Retinal pigment epithelial cell (primary cell): ENCODE results near the gene EML1.

Source experiments
- DNase-seq: peaks from one replicate; pipeline ENCODE4 v3.0.0-alpha.2; 2010; ENCODE audit warnings: low read depth
- H3K4me3 ChIP-seq: 2 replicates; pipeline ENCODE4 v1.5.1; 2011; ENCODE audit warnings: mild to moderate bottlenecking, low read length, control low read depth, moderate library complexity
- CTCF ChIP-seq: conservative IDR thresholded peaks from 2 replicates; pipeline ENCODE4 v1.5.1; 2011; ENCODE audit warnings: low read depth, low read length, control low read depth, inconsistent platforms

The EML1 gene

GRCh38 chr14:99800781-99801180 lies 7.6 kb downstream of the EML1 start:
- TF ChIP-seq CTCF: no peak
- DNase-seq: no peak
- no peak overlapping the region for H3K4me3 ChIP-seq

GRCh38 chr14:99802301-99803105 lies 9.3 kb downstream of the EML1 start:
- H3K4me3 ChIP-seq: no peak overlapping the region
- DNase-seq: no peak
- no peak for TF ChIP-seq CTCF

- no peak for TF ChIP-seq CTCF
- H3K4me3 ChIP-seq: no peak overlapping the region
- no peak for DNase-seq
Measured at GRCh38 chr14:99803106-99803775, 10.0 kb downstream of the EML1 start.

- no peak for TF ChIP-seq CTCF
Measured at GRCh38 chr14:99803803-99804202, 10.6 kb downstream of the EML1 start.

GRCh38 chr14:99805757-99806439 lies 12.7 kb downstream of the EML1 start:
- no peak overlapping the region for H3K4me3 ChIP-seq
- no peak for DNase-seq
- no peak for TF ChIP-seq CTCF

More at GRCh38 chr14:99803803-99804202, 10.6 kb downstream of the EML1 start:
- DNase-seq: no peak
- no peak overlapping the region for H3K4me3 ChIP-seq

- TF ChIP-seq CTCF: no peak
- DNase-seq: no peak
Measured at GRCh38 chr14:99806836-99807235, 13.6 kb downstream of the EML1 start.

More at GRCh38 chr14:99806836-99807235, 13.6 kb downstream of the EML1 start:
- no peak overlapping the region for H3K4me3 ChIP-seq
